CD14-positive monocyte (primary cell): ENCODE results near the gene LARGE2. TPM values are rescaled to one million over a fixed set of nuclear protein-coding genes. Genes with fewer than 3 reads are reported as not detected.

Experiments
- DNase-seq, 3 donors: peaks; one replicate each; pipeline ENCODE4 v3.0.0-alpha.2; 2011 to 2022
- H2AFZ ChIP-seq: 2 replicates; pipeline ENCODE4 v1.6.0; 2012; ENCODE audit warnings: mild to moderate bottlenecking, low read depth, low read length, inconsistent platforms; ENCODE audit not compliant: insufficient read depth, poor library complexity, severe bottlenecking
- H3K27ac ChIP-seq, 2 donors: 1 replicate in 1 of 2; 2 replicates in 1 of 2; pipeline ENCODE4 v1.5.1; 2012 to 2013; ENCODE audit warnings: low read length in 2 of 2, control low read depth in 1 of 2, inconsistent platforms in 1 of 2, low read depth in 1 of 2, mild to moderate bottlenecking in 1 of 2
- H3K27me3 ChIP-seq, 2 donors: one replicate each; pipeline versions ENCODE4 v1.6.0 to v1.6.1; 2011 to 2013; ENCODE audit warnings: low read length in 2 of 2; ENCODE audit not compliant: control insufficient read depth in 2 of 2, insufficient read depth in 2 of 2
- H3K36me3 ChIP-seq, 2 donors: replicated peaks in 1 of 2; 1 replicate in 1 of 2; 2 replicates in 1 of 2; pipeline versions ENCODE4 v1.5.1 to v1.6.1; 2012 to 2013; ENCODE audit warnings: low read length in 2 of 2, control low read depth in 1 of 2, inconsistent platforms in 1 of 2, mild to moderate bottlenecking in 1 of 2; ENCODE audit not compliant: insufficient read depth in 2 of 2, control insufficient read depth in 1 of 2
- H3K4me1 ChIP-seq, 2 donors: 1 replicate in 1 of 2; 2 replicates in 1 of 2; pipeline versions ENCODE4 v1.5.1 to v1.6.1; 2012 to 2013; ENCODE audit warnings: low read length in 2 of 2, control low read depth in 1 of 2, inconsistent platforms in 1 of 2, mild to moderate bottlenecking in 1 of 2, moderate library complexity in 1 of 2; ENCODE audit not compliant: insufficient read depth in 2 of 2, control insufficient read depth in 1 of 2
- H3K4me2 ChIP-seq: replicated peaks from 2 replicates; pipeline ENCODE3; 2012; ENCODE audit warnings: low read length, moderate library complexity, mild to moderate bottlenecking; ENCODE audit not compliant: poor library complexity, severe bottlenecking; ENCODE audit errors: extremely low read depth
- H3K4me3 ChIP-seq, 3 experiments: fragments of 200-600 bp in 1 of 3; sonication (generic) in 1 of 3; replicated peaks in 1 of 3; 1 replicate in 2 of 3; 2 replicates in 1 of 3; pipeline ENCODE4 v1.5.1; 2011 to 2013; ENCODE audit warnings: low read length in 3 of 3, mild to moderate bottlenecking in 3 of 3, control low read depth in 2 of 3, low read depth in 2 of 3, inconsistent platforms in 1 of 3, moderate library complexity in 1 of 3
- H3K79me2 ChIP-seq: 2 replicates; pipeline ENCODE4 v1.6.0; 2012; ENCODE audit warnings: mild to moderate bottlenecking, control low read depth, inconsistent platforms, low read length, moderate library complexity; ENCODE audit not compliant: insufficient read depth
- H3K9ac ChIP-seq: 2 replicates; pipeline ENCODE4 v1.6.0; 2017; ENCODE audit warnings: low read length, mild to moderate bottlenecking; ENCODE audit not compliant: insufficient read depth, poor library complexity, severe bottlenecking
- H3K9me3 ChIP-seq, 2 donors: replicated peaks in 1 of 2; 1 replicate in 1 of 2; 2 replicates in 1 of 2; pipeline versions ENCODE4 v1.5.1 to v1.6.1; 2012 to 2013; ENCODE audit warnings: low read length in 2 of 2, control low read depth in 1 of 2; ENCODE audit not compliant: control insufficient read depth in 1 of 2, insufficient read depth in 1 of 2
- H4K20me1 ChIP-seq: 2 replicates; pipeline ENCODE4 v1.6.0; 2012; ENCODE audit warnings: mild to moderate bottlenecking, low read length, control low read depth, moderate library complexity; ENCODE audit not compliant: insufficient read depth
- H3K27ac Mint-ChIP-seq, 7 donors: one replicate each; pipeline ENCODE4 v1.8.0; 2020; ENCODE audit warnings: mild to moderate bottlenecking in 7 of 7, mixed read lengths in 7 of 7, moderate library complexity in 6 of 7, inconsistent platforms in 2 of 7
- H3K27me3 Mint-ChIP-seq, 3 donors: one replicate each; pipeline ENCODE4 v1.8.0; 2021 to 2022; ENCODE audit warnings: low read depth in 3 of 3, mild to moderate bottlenecking in 3 of 3, mixed read lengths in 3 of 3, moderate library complexity in 3 of 3, inconsistent platforms in 1 of 3
- H3K36me3 Mint-ChIP-seq, 2 donors: one replicate each; pipeline ENCODE4 v1.8.0; 2020; ENCODE audit warnings: mixed read lengths in 2 of 2, inconsistent platforms in 1 of 2, mild to moderate bottlenecking in 1 of 2
- H3K4me1 Mint-ChIP-seq: one replicate; pipeline ENCODE4 v1.8.0; 2020; ENCODE audit warnings: mild to moderate bottlenecking, mixed read lengths
- H3K4me3 Mint-ChIP-seq, 2 donors: one replicate each; pipeline ENCODE4 v1.8.0; 2020; ENCODE audit warnings: mild to moderate bottlenecking in 2 of 2, mixed read lengths in 2 of 2, moderate library complexity in 1 of 2
- H3K9me3 Mint-ChIP-seq, 7 donors: one replicate each; pipeline ENCODE4 v1.8.0; 2020 to 2022; ENCODE audit warnings: mixed read lengths in 7 of 7, mild to moderate bottlenecking in 6 of 7, moderate library complexity in 6 of 7, inconsistent platforms in 2 of 7
- WGBS: methylation state at CpG from one replicate; pipeline ENCODE4 v1.1.5; 2013; ENCODE audit warnings: missing lambda C conversion rate; ENCODE audit not compliant: insufficient coverage; 5-methylcytosine and 5-hydroxymethylcytosine counted together
- intact Hi-C, 2 donors: fragments of 100-400 bp; cut with micrococcal nuclease; formaldehyde crosslinking; loops; one replicate each; pipeline versions ENCODE4 v1.15.0 to v1.15.1; 2023
- polyA plus RNA-seq, 3 donors: library from polyadenylated mRNA; depleted of rRNA in 1 of 3; unstranded in 2 of 3; stranded (reverse) in 1 of 3; fragments of 300-500 nt in 2 of 3; fragments of >200 nt in 1 of 3; fragmentation: Illumina TruSeq in 2 of 3; gene quantifications; 1 replicate in 2 of 3; 2 replicates in 1 of 3; pipeline ENCODE4 v1.2.3, GENCODE V29; 2012 to 2021
- TF ChIP-seq, protein P1 (sequence below): fragments of 200-600 bp; IDR thresholded peaks from one replicate; pipeline ENCODE4 v1.8.0; 2022; ENCODE audit warnings: antibody characterized with exemption, mild to moderate bottlenecking

LARGE2 gene
- polyA plus RNA-seq, 3 donors: 0.12 TPM; not detected in 2

DNA sequence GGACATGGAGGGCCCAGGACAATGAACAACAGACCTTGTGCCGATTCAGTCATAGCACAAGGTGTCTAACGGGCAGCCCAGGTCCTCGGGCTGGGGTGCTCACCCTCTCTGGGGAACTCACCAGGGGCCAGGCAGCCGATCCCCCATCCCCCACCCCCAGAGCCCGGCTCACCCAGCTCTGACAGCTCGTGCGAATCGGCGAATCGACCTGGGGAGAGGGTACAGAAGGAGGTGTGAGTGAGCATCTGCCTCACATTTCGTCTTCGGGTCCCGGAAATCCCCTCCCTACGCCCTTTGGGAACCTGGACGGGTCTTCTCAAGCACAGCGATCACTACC is 5.2 kb upstream of the LARGE2 start:
- Histone ChIP-seq H3K4me1 (peaks cover 15 to 23% of the 10 kb centered on the region in 2 donors), H3K27ac (peak overlapping the region; percentile 93 to 96), H3K9me3 (no peaks in the 10 kb centered on the region), H3K4me2 (peak overlapping the region; percentile 92), H3K36me3 (peaks cover 37 to 42% of the 10 kb centered on the region in 2 donors), H3K27me3 (peaks cover 4 to 13% of the 10 kb centered on the region in 2 donors), H4K20me1 (peaks cover 23% of the 10 kb centered on the region), H3K79me2 (peaks cover 29% of the 10 kb centered on the region), H3K9ac (peak overlapping the region; percentile 90), H3K4me3 (peak overlapping the region; percentile 71 to 91 (median 82)), H2AFZ (peak overlapping the region; percentile 96)
- Mint-ChIP-seq H3K9me3 (peaks cover 0 to 6% (median 0%) of the 10 kb centered on the region in 7 donors), H3K27me3 (peaks cover 7 to 16% (median 14%) of the 10 kb centered on the region in 3 donors), H3K36me3 (peaks cover 36 to 40% of the 10 kb centered on the region in 2 donors), H3K4me1 (peaks cover 29% of the 10 kb centered on the region), H3K27ac (peak overlapping the region; percentile 96 to 99 (median 98)), H3K4me3 (peak overlapping the region; percentile 97 to 98)
- DNase-seq: no peak
- 8% methylated on average over 7 of the region's 16 CpGs for WGBS
- intact Hi-C loops: loop anchor here (5.0 to 10.0 kb wide), 2 partner anchors 70 to 698 kb away; partner anchors contain the start of genes CRY2 (in 2 of the 2), ATG13 (in 1 of the 2) and HARBI1 (in 1 of the 2)
- TF ChIP-seq, protein P1, sequence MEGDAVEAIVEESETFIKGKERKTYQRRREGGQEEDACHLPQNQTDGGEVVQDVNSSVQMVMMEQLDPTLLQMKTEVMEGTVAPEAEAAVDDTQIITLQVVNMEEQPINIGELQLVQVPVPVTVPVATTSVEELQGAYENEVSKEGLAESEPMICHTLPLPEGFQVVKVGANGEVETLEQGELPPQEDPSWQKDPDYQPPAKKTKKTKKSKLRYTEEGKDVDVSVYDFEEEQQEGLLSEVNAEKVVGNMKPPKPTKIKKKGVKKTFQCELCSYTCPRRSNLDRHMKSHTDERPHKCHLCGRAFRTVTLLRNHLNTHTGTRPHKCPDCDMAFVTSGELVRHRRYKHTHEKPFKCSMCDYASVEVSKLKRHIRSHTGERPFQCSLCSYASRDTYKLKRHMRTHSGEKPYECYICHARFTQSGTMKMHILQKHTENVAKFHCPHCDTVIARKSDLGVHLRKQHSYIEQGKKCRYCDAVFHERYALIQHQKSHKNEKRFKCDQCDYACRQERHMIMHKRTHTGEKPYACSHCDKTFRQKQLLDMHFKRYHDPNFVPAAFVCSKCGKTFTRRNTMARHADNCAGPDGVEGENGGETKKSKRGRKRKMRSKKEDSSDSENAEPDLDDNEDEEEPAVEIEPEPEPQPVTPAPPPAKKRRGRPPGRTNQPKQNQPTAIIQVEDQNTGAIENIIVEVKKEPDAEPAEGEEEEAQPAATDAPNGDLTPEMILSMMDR: no peak

DNA sequence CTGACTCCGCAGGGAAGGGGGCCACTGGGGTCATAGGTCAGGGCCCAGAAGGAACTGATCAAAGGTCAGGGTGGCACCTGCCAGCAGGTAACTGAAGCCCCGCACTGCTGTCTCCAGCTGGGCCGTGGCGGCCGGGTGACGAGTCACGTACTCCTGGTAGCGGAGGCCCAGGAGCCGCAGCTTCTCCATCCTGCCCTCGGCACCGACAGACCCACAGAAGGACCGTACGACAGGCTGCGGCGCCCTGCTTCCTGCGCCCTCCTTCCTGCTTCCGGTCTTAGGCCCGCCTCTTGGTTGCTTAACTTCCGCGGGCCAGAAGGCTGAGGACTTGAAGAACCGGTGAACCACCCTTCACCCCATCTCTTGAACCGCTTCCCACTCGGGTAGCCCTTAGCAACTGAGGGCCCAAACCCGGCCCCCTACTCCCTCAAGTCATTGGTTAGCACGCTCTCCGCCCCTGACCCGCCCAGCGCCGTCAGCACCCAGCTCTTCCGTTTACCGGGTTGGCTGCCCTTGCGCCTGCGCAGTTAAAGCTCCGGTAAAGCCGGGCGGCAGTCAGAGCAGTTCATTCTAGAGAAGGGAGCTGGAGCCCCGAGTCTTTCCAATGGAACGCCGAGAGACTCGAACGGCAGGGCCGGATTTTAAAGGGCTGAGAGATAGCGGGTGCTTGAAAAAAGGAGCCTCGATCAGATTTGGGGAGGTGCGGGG is 4.7 kb upstream of the LARGE2 start, which contains the start of gene PEX16:
TSS of gene PEX16 (minus strand) at position 255 of the 708 bp plus-strand sequence. CDS start at position 189, 66 bp downstream.
- peaks cover 34 to 37% of the 10 kb centered on the region in 2 donors for H3K36me3 ChIP-seq
- intact Hi-C loops: loop anchor here (5.0 to 10.0 kb wide), 2 partner anchors 70 to 697 kb away; partner anchors contain the start of genes CRY2 (in 2 of the 2), ATG13 (in 1 of the 2) and HARBI1 (in 1 of the 2)
- Mint-ChIP-seq H3K9me3 (peaks cover 0 to 6% (median 0%) of the 10 kb centered on the region in 7 donors), H3K36me3 (peaks cover 35 to 36% of the 10 kb centered on the region in 2 donors), H3K27me3 (peaks cover 7 to 17% (median 14%) of the 10 kb centered on the region in 3 donors), H3K4me3 (peak within 1 kb of the TSS; percentile 97 to 98), H3K27ac (peak within 1 kb of the TSS; percentile 96 to 99 (median 98)), H3K4me1 (peaks cover 29% of the 10 kb centered on the region)
- no peaks in the 10 kb centered on the region for H3K9me3 ChIP-seq
- DNase-seq: peak; percentile 99
- H3K4me1 ChIP-seq: peaks cover 16 to 28% of the 10 kb centered on the region in 2 donors
- H4K20me1 ChIP-seq: peaks cover 23% of the 10 kb centered on the region
- TF ChIP-seq, protein P1: no peak
- H3K4me3 ChIP-seq: peak within 1 kb of the TSS; percentile 71 to 91 (median 82)
- H3K27ac ChIP-seq: peak within 1 kb of the TSS; percentile 93 to 96
- H3K9ac ChIP-seq: peak within 1 kb of the TSS; percentile 90
- H3K4me2 ChIP-seq: peak within 1 kb of the TSS; percentile 92
- H2AFZ ChIP-seq: peak within 1 kb of the TSS; percentile 96
- WGBS: 0% methylated on average over 44 of the region's 45 CpGs
- peaks cover 6 to 15% of the 10 kb centered on the region in 2 donors for H3K27me3 ChIP-seq
- H3K79me2 ChIP-seq: peaks cover 29% of the 10 kb centered on the region
